ENCODE data around the gene SLC2A9.

DNA sequence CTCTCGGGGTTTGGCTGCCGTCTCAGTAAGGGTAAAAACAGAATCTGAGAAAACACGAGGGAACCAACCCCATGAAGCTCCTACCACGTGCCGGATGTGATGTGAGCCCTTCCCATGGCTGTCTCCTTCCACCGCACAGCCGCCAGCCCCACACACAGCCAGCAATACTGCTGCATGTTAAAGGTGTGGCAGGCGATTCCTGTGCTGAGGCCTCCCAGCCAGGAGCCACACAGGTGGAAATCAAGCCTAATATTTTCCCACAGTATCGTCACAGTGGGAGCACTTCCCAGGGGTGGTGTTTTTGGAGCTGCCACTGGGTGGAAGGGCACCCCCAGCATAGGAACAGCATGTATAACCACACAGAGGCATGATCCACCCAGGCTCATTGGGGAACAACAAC lies 77.5 kb downstream of the SLC2A9 start:
- TF ChIP-seq, protein P1, sequence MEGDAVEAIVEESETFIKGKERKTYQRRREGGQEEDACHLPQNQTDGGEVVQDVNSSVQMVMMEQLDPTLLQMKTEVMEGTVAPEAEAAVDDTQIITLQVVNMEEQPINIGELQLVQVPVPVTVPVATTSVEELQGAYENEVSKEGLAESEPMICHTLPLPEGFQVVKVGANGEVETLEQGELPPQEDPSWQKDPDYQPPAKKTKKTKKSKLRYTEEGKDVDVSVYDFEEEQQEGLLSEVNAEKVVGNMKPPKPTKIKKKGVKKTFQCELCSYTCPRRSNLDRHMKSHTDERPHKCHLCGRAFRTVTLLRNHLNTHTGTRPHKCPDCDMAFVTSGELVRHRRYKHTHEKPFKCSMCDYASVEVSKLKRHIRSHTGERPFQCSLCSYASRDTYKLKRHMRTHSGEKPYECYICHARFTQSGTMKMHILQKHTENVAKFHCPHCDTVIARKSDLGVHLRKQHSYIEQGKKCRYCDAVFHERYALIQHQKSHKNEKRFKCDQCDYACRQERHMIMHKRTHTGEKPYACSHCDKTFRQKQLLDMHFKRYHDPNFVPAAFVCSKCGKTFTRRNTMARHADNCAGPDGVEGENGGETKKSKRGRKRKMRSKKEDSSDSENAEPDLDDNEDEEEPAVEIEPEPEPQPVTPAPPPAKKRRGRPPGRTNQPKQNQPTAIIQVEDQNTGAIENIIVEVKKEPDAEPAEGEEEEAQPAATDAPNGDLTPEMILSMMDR (IDR thresholded peaks at IDR 0.05; ENCODE audit: low read depth, low read length) = no peak
- TF ChIP-seq EZH2phosphoT487 (IDR thresholded peaks at IDR 0.05; ENCODE audit: low read depth) = no peak

Data from OCI-LY3 (cell line).